PC-3 (cell line): ENCODE data around the gene MAB21L1. TPM values are rescaled to one million over a fixed set of nuclear protein-coding genes. Genes with fewer than 3 reads are reported as not detected.

Source experiments
- ATAC-seq: fragments of 200-7000 bp; cut with Tn5 transposase; 2 replicates; pipeline ENCODE4 v1.9.1; 2020; ENCODE audit warnings: mild to moderate bottlenecking, moderate library complexity
- BruUV-seq: library from RNA; stranded (reverse); fragments of 400-500 nt; replicated peaks from 2 replicates; lab custom pipeline; 2021; lab: Mats Ljungman, UMichigan
- CTCF ChIA-PET: fragments of 300-600 bp; sonication (Branson Sonifier 250); formaldehyde crosslinking; loops from one replicate; lab custom pipeline; 2022; ENCODE audit warnings: antibody characterized with exemption; lab: Charles Lee
- POLR2A ChIA-PET: fragments of 300-600 bp; sonication (Branson Sonifier 250); formaldehyde crosslinking; loops from one replicate; lab custom pipeline; 2022; ENCODE audit warnings: antibody characterized with exemption; ENCODE audit not compliant: unreplicated experiment; lab: Charles Lee
- DNase-seq: peaks from one replicate; pipeline ENCODE4 v3.0.0-alpha.2; 2015
- H2AFZ ChIP-seq: fragments of 300-600 bp; sonication (generic); 2 replicates; pipeline ENCODE4 v1.6.0; 2016; ENCODE audit warnings: antibody characterized with exemption, low read length
- H3F3A ChIP-seq: fragments of 300-600 bp; sonication (generic); one replicate; pipeline ENCODE4 v1.6.0; 2017; ENCODE audit warnings: antibody characterized with exemption, low read length, control low read depth, mild to moderate bottlenecking; ENCODE audit not compliant: unreplicated experiment
- H3K27ac ChIP-seq: fragments of 300-600 bp; sonication (generic); 2 replicates; pipeline ENCODE4 v1.5.1; 2016; ENCODE audit warnings: mild to moderate bottlenecking, low read length
- H3K27me3 ChIP-seq: fragments of 300-600 bp; sonication (generic); 2 replicates; pipeline ENCODE4 v1.6.1; 2016; ENCODE audit warnings: low read length, mixed read lengths
- H3K36me3 ChIP-seq: fragments of 300-600 bp; sonication (generic); 2 replicates; pipeline ENCODE4 v1.6.1; 2016; ENCODE audit warnings: low read depth, mixed run types, low read length, mixed read lengths
- H3K4me1 ChIP-seq: fragments of 300-600 bp; sonication (generic); 2 replicates; pipeline ENCODE4 v1.5.1; 2016; ENCODE audit warnings: low read length; ENCODE audit not compliant: insufficient read depth
- H3K4me2 ChIP-seq: fragments of 300-600 bp; sonication (generic); 2 replicates; pipeline ENCODE4 v1.6.0; 2016; ENCODE audit warnings: low read length
- H3K4me3 ChIP-seq: fragments of 300-600 bp; sonication (generic); 2 replicates; pipeline ENCODE4 v1.5.1; 2016; ENCODE audit warnings: mild to moderate bottlenecking, low read length, mixed read lengths
- H3K79me2 ChIP-seq: fragments of 300-600 bp; sonication (generic); 2 replicates; pipeline ENCODE4 v1.6.1; 2017; ENCODE audit warnings: low read length, mixed read lengths
- H3K9ac ChIP-seq: fragments of 300-600 bp; sonication (generic); 2 replicates; pipeline ENCODE4 v1.6.0; 2016; ENCODE audit warnings: mild to moderate bottlenecking, low read length
- H3K9me2 ChIP-seq: fragments of 300-600 bp; sonication (generic); replicated peaks from 2 replicates; pipeline ENCODE4 v1.6.1; 2016; ENCODE audit warnings: mixed run types, low read length, mixed read lengths
- H3K9me3 ChIP-seq: fragments of 300-600 bp; sonication (generic); 2 replicates; pipeline ENCODE4 v1.6.1; 2016; ENCODE audit warnings: low read length, mixed read lengths
- H4K20me1 ChIP-seq: fragments of 300-600 bp; sonication (generic); 2 replicates; pipeline ENCODE4 v1.6.1; 2016; ENCODE audit warnings: low read length, mixed read lengths
- CTCF ChIP-seq: fragments of 300-600 bp; sonication (generic); conservative IDR thresholded peaks from 2 replicates; pipeline ENCODE4 v1.5.1; 2017; ENCODE audit warnings: antibody characterized with exemption, low read depth, mild to moderate bottlenecking, low read length
- EZH2 ChIP-seq: fragments of 300-600 bp; sonication (generic); IDR thresholded peaks from one replicate; pipeline ENCODE4 v1.6.1; 2017; ENCODE audit warnings: antibody characterized with exemption, mild to moderate bottlenecking, low read length; ENCODE audit not compliant: unreplicated experiment
- EZH2phosphoT487 ChIP-seq: fragments of 300-600 bp; sonication (generic); IDR thresholded peaks from 2 replicates; pipeline ENCODE4 v1.6.1; 2018; ENCODE audit warnings: mild to moderate bottlenecking, antibody characterized with exemption, low read length, borderline replicate concordance
- intact Hi-C: fragments of 100-400 bp; cut with micrococcal nuclease; formaldehyde crosslinking; loops from 2 replicates; pipeline ENCODE4 v1.9.0; 2023
- total RNA-seq: library from RNA; depleted of rRNA; stranded (reverse); fragments of >200 nt; gene quantifications from 2 replicates; pipeline ENCODE4 v1.2.3, GENCODE V29; 2014

The MAB21L1 gene
- total RNA-seq, 1 experiment from 2014 or later: not detected

- BruUV-seq: no TSS peak
- DNase-seq (no peak), ATAC-seq (no peak)
- no peak overlapping the region for H3K9ac ChIP-seq
- intact Hi-C loops: no loop called here
- no peak overlapping the region for H3K4me3 ChIP-seq
- H3K79me2 ChIP-seq: no peaks in the 10 kb centered on the region
- H3K27me3 ChIP-seq: no peaks in the 10 kb centered on the region
- H3F3A ChIP-seq: no peaks in the 10 kb centered on the region
- no peaks in the 10 kb centered on the region for H3K4me1 ChIP-seq
- no peak overlapping the region for H3K27ac ChIP-seq
- CTCF ChIA-PET: no interaction called here
- H3K9me3 ChIP-seq: no peaks in the 10 kb centered on the region
- no peak overlapping the region for H3K4me2 ChIP-seq
- H4K20me1 ChIP-seq: no peaks in the 10 kb centered on the region
- POLR2A ChIA-PET: no interaction called here
- no peaks in the 10 kb centered on the region for H3K36me3 ChIP-seq
- no peak overlapping the region for H2AFZ ChIP-seq
- no peaks in the 10 kb centered on the region for H3K9me2 ChIP-seq
- no peak for TF ChIP-seq EZH2
- TF ChIP-seq CTCF: no peak
- no peak for TF ChIP-seq EZH2phosphoT487
These were observed 5.5 kb downstream of the MAB21L1 start for GRCh38 chr13:35470671-35471661.

GRCh38 chr13:35469806-35470525 is 6.5 kb downstream of the MAB21L1 start:
- Histone ChIP-seq H3K79me2 (no peaks in the 10 kb centered on the region), H3K4me3 (no peak overlapping the region), H3K9ac (no peak overlapping the region), H3K36me3 (no peaks in the 10 kb centered on the region), H3K4me1 (no peaks in the 10 kb centered on the region), H3K27me3 (no peaks in the 10 kb centered on the region), H3F3A (no peaks in the 10 kb centered on the region), H4K20me1 (no peaks in the 10 kb centered on the region), H3K4me2 (no peak overlapping the region), H2AFZ (no peak overlapping the region), H3K27ac (no peak overlapping the region), H3K9me3 (no peaks in the 10 kb centered on the region), H3K9me2 (no peaks in the 10 kb centered on the region)
- BruUV-seq: no TSS peak
- no peak for DNase-seq
- ChIA-PET CTCF (no interaction called here), POLR2A (no interaction called here)
- ATAC-seq: no peak
- intact Hi-C loops: no loop called here
- no peak for TF ChIP-seq CTCF
- TF ChIP-seq EZH2phosphoT487: no peak
- no peak for TF ChIP-seq EZH2

GRCh38 chr13:35468195-35468594 is 8.3 kb downstream of the MAB21L1 start:
- Histone ChIP-seq H3K9me2 (no peaks in the 10 kb centered on the region), H4K20me1 (no peaks in the 10 kb centered on the region), H3K9ac (no peak overlapping the region), H3K4me3 (no peak overlapping the region), H3K27ac (no peak overlapping the region), H3K27me3 (no peaks in the 10 kb centered on the region), H3F3A (no peaks in the 10 kb centered on the region), H3K9me3 (no peaks in the 10 kb centered on the region), H3K4me2 (no peak overlapping the region), H2AFZ (no peak overlapping the region), H3K79me2 (no peaks in the 10 kb centered on the region), H3K36me3 (no peaks in the 10 kb centered on the region), H3K4me1 (no peaks in the 10 kb centered on the region)
- TF ChIP-seq EZH2phosphoT487: no peak
- TF ChIP-seq EZH2: no peak
- TF ChIP-seq CTCF: no peak
- BruUV-seq: no TSS peak
- DNase-seq (no peak), ATAC-seq (no peak)
- intact Hi-C loops: no loop called here
- POLR2A ChIA-PET: no interaction called here
- CTCF ChIA-PET: no interaction called here
